NCI-H510A treated with DMSO at 0.1 percent for 48 hours (cell line): ENCODE results near the gene PAPSS2.

Experiments used
- DNase-seq: peaks from one replicate; lab custom pipeline; 2025; lab: John Stamatoyannopoulos, UW

Gene PAPSS2

GRCh38 chr10:87671139-87671815 is 11.6 kb downstream of the PAPSS2 start:
- DNase-seq, result no peak

- DNase-seq, result no peak
Observed at GRCh38 chr10:87672551-87672950, 12.9 kb downstream of the PAPSS2 start.

GRCh38 chr10:87674943-87675342 is 15.3 kb downstream of the PAPSS2 start:
- DNase-seq, result no peak

- DNase-seq, result no peak
Observed at GRCh38 chr10:87675396-87676376, 16.0 kb downstream of the PAPSS2 start.

- no peak for DNase-seq
Observed at GRCh38 chr10:87677595-87677994, 17.9 kb downstream of the PAPSS2 start.

GRCh38 chr10:87678302-87678701 is 18.6 kb downstream of the PAPSS2 start:
- no peak for DNase-seq

GRCh38 chr10:87683356-87683755 is 23.7 kb downstream of the PAPSS2 start:
- no peak for DNase-seq

GRCh38 chr10:87684001-87684638 is 24.4 kb downstream of the PAPSS2 start:
- DNase-seq, result no peak

GRCh38 chr10:87685832-87686574 is 26.3 kb downstream of the PAPSS2 start:
- DNase-seq, result no peak

- no peak for DNase-seq
Observed at GRCh38 chr10:87691506-87692070, 31.9 kb downstream of the PAPSS2 start.

- DNase-seq, result no peak
Observed at GRCh38 chr10:87692956-87693484, 33.3 kb downstream of the PAPSS2 start.

- no peak for DNase-seq
Observed at GRCh38 chr10:87694011-87694794, 34.5 kb downstream of the PAPSS2 start.

GRCh38 chr10:87695074-87695473 is 35.4 kb downstream of the PAPSS2 start:
- DNase-seq, result no peak

- DNase-seq, result no peak
Observed at GRCh38 chr10:87696922-87697745, 37.5 kb downstream of the PAPSS2 start.

- DNase-seq, result no peak
Observed at GRCh38 chr10:87700031-87700796, 40.5 kb downstream of the PAPSS2 start.

- no peak for DNase-seq
Observed at GRCh38 chr10:87702260-87702972, 42.7 kb downstream of the PAPSS2 start.

GRCh38 chr10:87702973-87703294 is 43.3 kb downstream of the PAPSS2 start:
- DNase-seq, result no peak

GRCh38 chr10:87703771-87704170 is 44.1 kb downstream of the PAPSS2 start:
- no peak for DNase-seq
